ENCODE results near the gene DMD. TPM values are rescaled to one million over a fixed set of nuclear protein-coding genes. Genes with fewer than 3 reads are reported as not detected.

DMD gene
- total RNA-seq, 2 experiments from 2014 or later: 0.20 to 0.47 TPM

DNA sequence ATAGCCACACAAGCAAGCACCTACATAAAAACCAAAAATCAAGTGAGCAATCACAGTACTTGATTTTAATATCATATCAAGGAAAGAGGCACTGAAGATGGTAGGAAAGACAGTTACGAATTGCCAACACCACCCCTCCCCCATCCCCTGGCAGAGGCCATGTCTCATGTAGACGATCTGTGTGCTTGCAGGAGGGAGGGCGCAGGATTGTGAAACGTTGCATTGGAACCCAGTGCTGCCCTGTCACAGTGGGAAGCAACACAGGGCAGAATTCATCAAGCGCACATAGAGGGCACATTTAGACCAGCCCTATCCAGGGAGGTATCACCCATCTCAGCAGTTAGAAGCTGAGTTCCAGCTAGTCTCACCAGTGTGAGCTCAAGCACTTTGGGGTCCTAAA lies 359.8 kb downstream of the DMD start:
- POLR2A ChIA-PET: no interaction called here
- TF ChIP-seq, protein P1, sequence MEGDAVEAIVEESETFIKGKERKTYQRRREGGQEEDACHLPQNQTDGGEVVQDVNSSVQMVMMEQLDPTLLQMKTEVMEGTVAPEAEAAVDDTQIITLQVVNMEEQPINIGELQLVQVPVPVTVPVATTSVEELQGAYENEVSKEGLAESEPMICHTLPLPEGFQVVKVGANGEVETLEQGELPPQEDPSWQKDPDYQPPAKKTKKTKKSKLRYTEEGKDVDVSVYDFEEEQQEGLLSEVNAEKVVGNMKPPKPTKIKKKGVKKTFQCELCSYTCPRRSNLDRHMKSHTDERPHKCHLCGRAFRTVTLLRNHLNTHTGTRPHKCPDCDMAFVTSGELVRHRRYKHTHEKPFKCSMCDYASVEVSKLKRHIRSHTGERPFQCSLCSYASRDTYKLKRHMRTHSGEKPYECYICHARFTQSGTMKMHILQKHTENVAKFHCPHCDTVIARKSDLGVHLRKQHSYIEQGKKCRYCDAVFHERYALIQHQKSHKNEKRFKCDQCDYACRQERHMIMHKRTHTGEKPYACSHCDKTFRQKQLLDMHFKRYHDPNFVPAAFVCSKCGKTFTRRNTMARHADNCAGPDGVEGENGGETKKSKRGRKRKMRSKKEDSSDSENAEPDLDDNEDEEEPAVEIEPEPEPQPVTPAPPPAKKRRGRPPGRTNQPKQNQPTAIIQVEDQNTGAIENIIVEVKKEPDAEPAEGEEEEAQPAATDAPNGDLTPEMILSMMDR (IDR thresholded peaks at IDR 0.05): no peak
- no peak for DNase-seq
- no peak overlapping the region for H3K4me3 ChIP-seq (ENCODE audit: low read length)
- H3K36me3 ChIP-seq (ENCODE audit: insufficient read depth, low read length): no peaks in the 10 kb centered on the region
- no peaks in the 10 kb centered on the region for H3K36me3 Mint-ChIP-seq (ENCODE audit: low read depth)
- peaks cover 0 to under 1% of the 10 kb centered on the region in 2 experiments for H3K9me3 ChIP-seq (ENCODE audit: control insufficient read depth in 1 of 2, insufficient read depth in 1 of 2, low read length in 2 of 2)
- no peaks in the 10 kb centered on the region for H3K4me1 Mint-ChIP-seq (ENCODE audit: low read depth)
- no peaks in the 10 kb centered on the region for H3K4me1 ChIP-seq (ENCODE audit: insufficient read depth, low read length)
- no peak overlapping the region for H3K27ac ChIP-seq (ENCODE audit: low read depth in 1 of 2, low read length in 2 of 2)
- H3K27me3 Mint-ChIP-seq: no peaks in the 10 kb centered on the region
- H3K9me3 Mint-ChIP-seq: peaks cover 2% of the 10 kb centered on the region
- no peak overlapping the region for H3K4me3 Mint-ChIP-seq
- CTCF ChIA-PET: no interaction called here
- ATAC-seq (ENCODE audit: poor library complexity): no peak
- H3K27me3 ChIP-seq (ENCODE audit: control insufficient read depth in 1 of 2, insufficient read depth in 2 of 2, low read length in 2 of 2): no peaks in the 10 kb centered on the region
- no peak overlapping the region for H3K27ac Mint-ChIP-seq
- intact Hi-C loops (cut with DNase I, micrococcal nuclease): no loop called here

GRCh38 chrX:32847921-32848320 lies 363.4 kb downstream of the DMD start:
- H3K9me3 ChIP-seq (ENCODE audit: control insufficient read depth in 1 of 2, insufficient read depth in 1 of 2, low read length in 2 of 2): no peaks in the 10 kb centered on the region
- Mint-ChIP-seq H3K4me3 (no peak overlapping the region), H3K27me3 (no peaks in the 10 kb centered on the region), H3K4me1 (ENCODE audit: low read depth) (no peaks in the 10 kb centered on the region), H3K27ac (no peak overlapping the region), H3K9me3 (no peaks in the 10 kb centered on the region), H3K36me3 (ENCODE audit: low read depth) (no peaks in the 10 kb centered on the region)
- no peaks in the 10 kb centered on the region for H3K4me1 ChIP-seq (ENCODE audit: insufficient read depth, low read length)
- ChIA-PET CTCF (no interaction called here), POLR2A (no interaction called here)
- intact Hi-C loops (cut with DNase I, micrococcal nuclease): no loop called here
- DNase-seq (no peak), ATAC-seq (ENCODE audit: poor library complexity) (no peak)
- H3K27me3 ChIP-seq (ENCODE audit: control insufficient read depth in 1 of 2, insufficient read depth in 2 of 2, low read length in 2 of 2): no peaks in the 10 kb centered on the region
- no peak overlapping the region for H3K4me3 ChIP-seq (ENCODE audit: low read length)
- TF ChIP-seq, protein P1 (IDR thresholded peaks at IDR 0.05): no peak
- H3K36me3 ChIP-seq (ENCODE audit: insufficient read depth, low read length): no peaks in the 10 kb centered on the region
- H3K27ac ChIP-seq (ENCODE audit: low read depth in 1 of 2, low read length in 2 of 2): no peak overlapping the region

GRCh38 chrX:32842053-32842452 lies 369.3 kb downstream of the DMD start:
- Mint-ChIP-seq H3K4me3 (no peak overlapping the region), H3K36me3 (ENCODE audit: low read depth) (no peaks in the 10 kb centered on the region), H3K4me1 (ENCODE audit: low read depth) (no peaks in the 10 kb centered on the region), H3K9me3 (peaks cover 2% of the 10 kb centered on the region), H3K27ac (no peak overlapping the region), H3K27me3 (no peaks in the 10 kb centered on the region)
- intact Hi-C loops (cut with DNase I, micrococcal nuclease): no loop called here
- H3K36me3 ChIP-seq (ENCODE audit: insufficient read depth, low read length): no peaks in the 10 kb centered on the region
- POLR2A ChIA-PET: no interaction called here
- no peak for ATAC-seq (ENCODE audit: poor library complexity)
- H3K4me3 ChIP-seq (ENCODE audit: low read length): no peak overlapping the region
- H3K27me3 ChIP-seq (ENCODE audit: control insufficient read depth in 1 of 2, insufficient read depth in 2 of 2, low read length in 2 of 2): no peaks in the 10 kb centered on the region
- CTCF ChIA-PET: no interaction called here
- TF ChIP-seq, protein P1 (IDR thresholded peaks at IDR 0.05): no peak
- H3K9me3 ChIP-seq (ENCODE audit: control insufficient read depth in 1 of 2, insufficient read depth in 1 of 2, low read length in 2 of 2): no peaks in the 10 kb centered on the region
- H3K27ac ChIP-seq (ENCODE audit: low read depth in 1 of 2, low read length in 2 of 2): no peak overlapping the region
- no peak for DNase-seq
- H3K4me1 ChIP-seq (ENCODE audit: insufficient read depth, low read length): no peaks in the 10 kb centered on the region

All from CD4-positive, alpha-beta T cell (primary cell).